ENCODE measurements around the gene NOB1. TPM values are rescaled to one million over a fixed set of nuclear protein-coding genes. Genes with fewer than 3 reads are reported as not detected.

The NOB1 gene
- total RNA-seq, 1 donor from 2014 or later = 17.2 TPM

- no peaks in the 10 kb centered on the region for H3K9me3 ChIP-seq (ENCODE audit: control insufficient read depth in 3 of 3, low read length in 3 of 3)
- no peaks in the 10 kb centered on the region for H3K4me1 ChIP-seq (ENCODE audit: control insufficient read depth in 3 of 3, insufficient read depth in 3 of 3, low read length in 3 of 3)
- no peak overlapping the region for H3K9ac ChIP-seq (ENCODE audit: low read depth in 1 of 3, low read length in 3 of 3)
- H3K27me3 ChIP-seq (ENCODE audit: control insufficient read depth in 3 of 3, insufficient read depth in 3 of 3, low read length in 3 of 3) = no peaks in the 10 kb centered on the region
- peaks cover 12 to 18% (median 12%) of the 10 kb centered on the region in 3 donors for H3K36me3 ChIP-seq (ENCODE audit: control insufficient read depth in 3 of 3, insufficient read depth in 3 of 3, low read length in 3 of 3)
- H3K4me3 ChIP-seq (ENCODE audit: low read length in 3 of 3) = no peak overlapping the region
- H3K27ac ChIP-seq (ENCODE audit: low read depth, low read length) = no peak overlapping the region
Measured at GRCh38 chr16:69784586-69784985, 29.9 kb upstream of the NOB1 start.

DNA sequence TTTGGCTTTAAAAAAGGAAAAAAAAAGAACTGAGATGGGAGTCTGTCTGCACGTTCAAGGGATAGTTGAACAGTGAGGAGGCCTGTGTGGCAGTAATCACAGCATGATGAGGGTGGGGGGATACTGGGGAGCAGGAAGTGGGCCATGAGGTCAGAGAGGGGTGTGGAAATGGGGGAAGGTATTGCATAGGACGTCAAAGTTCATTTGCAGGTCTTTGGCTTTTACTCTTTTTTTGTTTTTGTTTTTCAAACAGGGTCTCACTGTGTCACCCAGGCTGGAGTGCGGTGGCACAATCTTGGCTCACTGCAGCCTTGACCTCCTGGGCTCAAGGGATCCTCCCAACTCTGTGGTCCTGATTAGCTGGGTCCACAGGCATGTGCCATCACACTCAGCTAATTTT is 26.4 kb upstream of the NOB1 start:
- no peaks in the 10 kb centered on the region for H3K36me3 ChIP-seq (ENCODE audit: control insufficient read depth in 3 of 3, insufficient read depth in 3 of 3, low read length in 3 of 3)
- no peaks in the 10 kb centered on the region for H3K27me3 ChIP-seq (ENCODE audit: control insufficient read depth in 3 of 3, insufficient read depth in 3 of 3, low read length in 3 of 3)
- no peaks in the 10 kb centered on the region for H3K9me3 ChIP-seq (ENCODE audit: control insufficient read depth in 3 of 3, low read length in 3 of 3)
- no peak overlapping the region for H3K9ac ChIP-seq (ENCODE audit: low read depth in 1 of 3, low read length in 3 of 3)
- no peaks in the 10 kb centered on the region for H3K4me1 ChIP-seq (ENCODE audit: control insufficient read depth in 3 of 3, insufficient read depth in 3 of 3, low read length in 3 of 3)
- no peak overlapping the region for H3K27ac ChIP-seq (ENCODE audit: low read depth, low read length)
- no peak overlapping the region for H3K4me3 ChIP-seq (ENCODE audit: low read length in 3 of 3)

- Histone ChIP-seq H3K4me1 (ENCODE audit: control insufficient read depth in 3 of 3, insufficient read depth in 3 of 3, low read length in 3 of 3) (no peaks in the 10 kb centered on the region), H3K36me3 (ENCODE audit: control insufficient read depth in 3 of 3, insufficient read depth in 3 of 3, low read length in 3 of 3) (peaks cover 0 to 2% (median 0%) of the 10 kb centered on the region in 3 donors), H3K27ac (ENCODE audit: low read depth, low read length) (no peak overlapping the region), H3K27me3 (ENCODE audit: control insufficient read depth in 3 of 3, insufficient read depth in 3 of 3, low read length in 3 of 3) (no peaks in the 10 kb centered on the region), H3K9ac (ENCODE audit: low read depth in 1 of 3, low read length in 3 of 3) (no peak overlapping the region), H3K4me3 (ENCODE audit: low read length in 3 of 3) (no peak overlapping the region), H3K9me3 (ENCODE audit: control insufficient read depth in 3 of 3, low read length in 3 of 3) (no peaks in the 10 kb centered on the region)
Measured at GRCh38 chr16:69779724-69780123, 25.0 kb upstream of the NOB1 start.

- Histone ChIP-seq H3K4me1 (ENCODE audit: control insufficient read depth in 3 of 3, insufficient read depth in 3 of 3, low read length in 3 of 3) (peaks cover 0 to 5% (median 0%) of the 10 kb centered on the region in 3 donors), H3K27me3 (ENCODE audit: control insufficient read depth in 3 of 3, insufficient read depth in 3 of 3, low read length in 3 of 3) (no peaks in the 10 kb centered on the region), H3K9ac (ENCODE audit: low read depth in 1 of 3, low read length in 3 of 3) (no peak overlapping the region), H3K9me3 (ENCODE audit: control insufficient read depth in 3 of 3, low read length in 3 of 3) (no peaks in the 10 kb centered on the region), H3K4me3 (ENCODE audit: low read length in 3 of 3) (no peak overlapping the region), H3K36me3 (ENCODE audit: control insufficient read depth in 3 of 3, insufficient read depth in 3 of 3, low read length in 3 of 3) (peaks cover 0 to 2% (median 0%) of the 10 kb centered on the region in 3 donors), H3K27ac (ENCODE audit: low read depth, low read length) (no peak overlapping the region)
Measured at GRCh38 chr16:69775563-69775962, 20.8 kb upstream of the NOB1 start.

DNA sequence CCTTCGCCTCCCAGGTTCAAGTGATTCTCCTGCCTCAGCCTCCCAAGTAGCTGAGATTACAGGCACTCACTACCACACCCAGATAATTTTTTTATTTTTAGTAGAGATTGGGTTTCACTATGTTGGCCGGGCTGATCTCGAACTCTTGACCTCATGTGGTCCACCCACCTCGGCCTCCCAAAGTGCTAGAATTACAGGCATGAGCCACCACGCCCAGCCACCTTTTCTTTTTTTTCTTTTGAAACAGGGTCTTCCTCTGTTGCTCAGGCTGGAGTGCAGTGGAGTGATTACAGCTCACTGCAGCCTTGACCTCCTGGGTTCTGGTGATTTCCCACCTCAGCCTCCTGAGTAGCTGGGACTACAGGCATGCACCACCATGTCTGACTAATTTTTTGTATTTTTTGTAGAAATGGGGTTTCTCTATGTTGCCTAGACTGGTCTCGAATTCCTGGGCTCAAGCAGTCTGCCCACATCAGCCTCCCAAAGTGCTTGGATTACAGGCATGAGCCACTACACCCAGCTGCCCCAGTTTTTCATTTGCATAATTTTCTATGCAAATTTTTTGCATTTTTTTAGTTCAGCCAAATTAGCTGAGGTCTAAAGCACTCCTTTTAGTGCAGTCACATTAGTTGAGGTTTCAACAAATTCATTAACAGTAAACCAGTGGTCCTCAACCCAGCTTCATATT is 18.7 kb upstream of the NOB1 start:
- Histone ChIP-seq H3K36me3 (ENCODE audit: control insufficient read depth in 3 of 3, insufficient read depth in 3 of 3, low read length in 3 of 3) (peaks cover 0 to 2% (median 0%) of the 10 kb centered on the region in 3 donors), H3K27ac (ENCODE audit: low read depth, low read length) (no peak overlapping the region), H3K4me3 (ENCODE audit: low read length in 3 of 3) (no peak overlapping the region), H3K9me3 (ENCODE audit: control insufficient read depth in 3 of 3, low read length in 3 of 3) (no peaks in the 10 kb centered on the region), H3K27me3 (ENCODE audit: control insufficient read depth in 3 of 3, insufficient read depth in 3 of 3, low read length in 3 of 3) (no peaks in the 10 kb centered on the region), H3K9ac (ENCODE audit: low read depth in 1 of 3, low read length in 3 of 3) (no peak overlapping the region), H3K4me1 (ENCODE audit: control insufficient read depth in 3 of 3, insufficient read depth in 3 of 3, low read length in 3 of 3) (peaks cover 0 to 5% (median 0%) of the 10 kb centered on the region in 3 donors)

- Histone ChIP-seq H3K4me1 (ENCODE audit: control insufficient read depth in 3 of 3, insufficient read depth in 3 of 3, low read length in 3 of 3) (peaks cover 0 to 5% (median 0%) of the 10 kb centered on the region in 3 donors), H3K4me3 (ENCODE audit: low read length in 3 of 3) (no peak overlapping the region), H3K36me3 (ENCODE audit: control insufficient read depth in 3 of 3, insufficient read depth in 3 of 3, low read length in 3 of 3) (peaks cover 0 to 2% (median 0%) of the 10 kb centered on the region in 3 donors), H3K9ac (ENCODE audit: low read depth in 1 of 3, low read length in 3 of 3) (no peak overlapping the region), H3K9me3 (ENCODE audit: control insufficient read depth in 3 of 3, low read length in 3 of 3) (no peaks in the 10 kb centered on the region), H3K27ac (ENCODE audit: low read depth, low read length) (no peak overlapping the region), H3K27me3 (ENCODE audit: control insufficient read depth in 3 of 3, insufficient read depth in 3 of 3, low read length in 3 of 3) (no peaks in the 10 kb centered on the region)
Measured at GRCh38 chr16:69771651-69771967, 16.9 kb upstream of the NOB1 start.

GRCh38 chr16:69769404-69769803 is 14.7 kb upstream of the NOB1 start:
- Histone ChIP-seq H3K27me3 (ENCODE audit: control insufficient read depth in 3 of 3, insufficient read depth in 3 of 3, low read length in 3 of 3) (no peaks in the 10 kb centered on the region), H3K9me3 (ENCODE audit: control insufficient read depth in 3 of 3, low read length in 3 of 3) (no peaks in the 10 kb centered on the region), H3K9ac (ENCODE audit: low read depth in 1 of 3, low read length in 3 of 3) (no peak overlapping the region), H3K36me3 (ENCODE audit: control insufficient read depth in 3 of 3, insufficient read depth in 3 of 3, low read length in 3 of 3) (peaks cover 0 to 2% (median 0%) of the 10 kb centered on the region in 3 donors), H3K4me3 (ENCODE audit: low read length in 3 of 3) (no peak overlapping the region), H3K4me1 (ENCODE audit: control insufficient read depth in 3 of 3, insufficient read depth in 3 of 3, low read length in 3 of 3) (peaks cover 0 to 5% (median 0%) of the 10 kb centered on the region in 3 donors), H3K27ac (ENCODE audit: low read depth, low read length) (no peak overlapping the region)

DNA sequence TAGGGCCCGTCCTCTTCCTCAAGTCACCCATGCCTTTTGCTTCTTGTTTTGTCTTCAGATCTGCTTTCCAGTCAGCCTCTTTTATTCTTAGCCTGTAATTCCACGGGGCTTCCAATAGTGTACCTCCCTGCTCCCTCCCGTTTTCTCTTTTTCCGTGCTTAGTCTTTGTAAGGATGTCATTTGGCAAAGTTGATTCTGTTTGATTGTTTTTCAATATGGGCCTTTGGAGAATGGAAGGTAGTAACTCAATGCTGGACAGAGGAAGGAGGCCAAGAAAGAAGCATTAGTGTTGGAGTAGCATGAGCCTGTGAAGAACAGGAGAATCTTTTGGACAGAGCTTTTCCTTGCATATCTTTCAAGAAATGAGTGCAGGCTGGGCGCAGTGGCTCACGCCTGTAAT is 13.9 kb upstream of the NOB1 start:
- Histone ChIP-seq H3K4me3 (ENCODE audit: low read length in 3 of 3) (no peak overlapping the region), H3K27ac (ENCODE audit: low read depth, low read length) (no peak overlapping the region), H3K9me3 (ENCODE audit: control insufficient read depth in 3 of 3, low read length in 3 of 3) (no peaks in the 10 kb centered on the region), H3K36me3 (ENCODE audit: control insufficient read depth in 3 of 3, insufficient read depth in 3 of 3, low read length in 3 of 3) (peaks cover 0 to 2% (median 0%) of the 10 kb centered on the region in 3 donors), H3K4me1 (ENCODE audit: control insufficient read depth in 3 of 3, insufficient read depth in 3 of 3, low read length in 3 of 3) (peaks cover 0 to 5% (median 0%) of the 10 kb centered on the region in 3 donors), H3K9ac (ENCODE audit: low read depth in 1 of 3, low read length in 3 of 3) (no peak overlapping the region), H3K27me3 (ENCODE audit: control insufficient read depth in 3 of 3, insufficient read depth in 3 of 3, low read length in 3 of 3) (no peaks in the 10 kb centered on the region)

- Histone ChIP-seq H3K27ac (ENCODE audit: low read depth, low read length) (no peak overlapping the region), H3K4me1 (ENCODE audit: control insufficient read depth in 3 of 3, insufficient read depth in 3 of 3, low read length in 3 of 3) (peaks cover 0 to 10% (median 8%) of the 10 kb centered on the region in 3 donors), H3K9ac (ENCODE audit: low read depth in 1 of 3, low read length in 3 of 3) (no peak overlapping the region), H3K4me3 (ENCODE audit: low read length in 3 of 3) (no peak overlapping the region), H3K36me3 (ENCODE audit: control insufficient read depth in 3 of 3, insufficient read depth in 3 of 3, low read length in 3 of 3) (peaks cover 0 to 2% (median 0%) of the 10 kb centered on the region in 3 donors), H3K27me3 (ENCODE audit: control insufficient read depth in 3 of 3, insufficient read depth in 3 of 3, low read length in 3 of 3) (no peaks in the 10 kb centered on the region), H3K9me3 (ENCODE audit: control insufficient read depth in 3 of 3, low read length in 3 of 3) (no peaks in the 10 kb centered on the region)
Measured at GRCh38 chr16:69767459-69768229, 12.9 kb upstream of the NOB1 start.

- Histone ChIP-seq H3K36me3 (ENCODE audit: control insufficient read depth in 3 of 3, insufficient read depth in 3 of 3, low read length in 3 of 3) (peaks cover 0 to 2% (median 0%) of the 10 kb centered on the region in 3 donors), H3K9me3 (ENCODE audit: control insufficient read depth in 3 of 3, low read length in 3 of 3) (no peaks in the 10 kb centered on the region), H3K4me3 (ENCODE audit: low read length in 3 of 3) (peak overlapping the region in 1 of 3 donors; percentile 76), H3K9ac (ENCODE audit: low read depth in 1 of 3, low read length in 3 of 3) (peak overlapping the region; percentile 6 to 94 (median 79)), H3K4me1 (ENCODE audit: control insufficient read depth in 3 of 3, insufficient read depth in 3 of 3, low read length in 3 of 3) (peaks cover 0 to 12% (median 9%) of the 10 kb centered on the region in 3 donors), H3K27ac (ENCODE audit: low read depth, low read length) (no peak overlapping the region), H3K27me3 (ENCODE audit: control insufficient read depth in 3 of 3, insufficient read depth in 3 of 3, low read length in 3 of 3) (no peaks in the 10 kb centered on the region)
Measured at GRCh38 chr16:69763599-69763942, 8.8 kb upstream of the NOB1 start.

All from skeletal muscle tissue (tissue), 4 donors.